Mesothelial cell of epicardium (in vitro differentiated cells): ENCODE data around the gene CYSLTR2. TPM values are rescaled to one million over a fixed set of nuclear protein-coding genes. Genes with fewer than 3 reads are reported as not detected.

ENCODE experiments used
- DNase-seq, 2 experiments: peaks; one replicate each; pipeline ENCODE4 v3.0.0; 2021; ENCODE audit warnings: low spot score in 2 of 2; ENCODE audit not compliant: unreplicated experiment in 2 of 2
- H3K27ac Mint-ChIP-seq: 2 replicates; pipeline ENCODE4 v1.8.0; 2021; ENCODE audit warnings: mixed read lengths
- H3K27me3 Mint-ChIP-seq: 2 replicates; pipeline ENCODE4 v1.8.0; 2021; ENCODE audit warnings: low read depth, mixed read lengths
- H3K36me3 Mint-ChIP-seq: 2 replicates; pipeline ENCODE4 v1.8.0; 2021; ENCODE audit warnings: mixed read lengths
- H3K4me1 Mint-ChIP-seq: 2 replicates; pipeline ENCODE4 v1.8.0; 2021; ENCODE audit warnings: mixed read lengths
- H3K4me3 Mint-ChIP-seq: 2 replicates; pipeline ENCODE4 v1.8.0; 2021; ENCODE audit warnings: mild to moderate bottlenecking, moderate library complexity, mixed read lengths
- H3K9me3 Mint-ChIP-seq: 2 replicates; pipeline ENCODE4 v1.8.0; 2021; ENCODE audit warnings: mixed read lengths
- CTCF ChIP-seq: fragments of 200-600 bp; sonication (generic); IDR thresholded peaks from one replicate; pipeline ENCODE4 v1.5.0; 2021; ENCODE audit warnings: antibody characterized with exemption; ENCODE audit not compliant: unreplicated experiment
- total RNA-seq: library from RNA; stranded (reverse); gene quantifications from 3 replicates; pipeline ENCODE4 v1.2.1, GENCODE V29; 2021

The CYSLTR2 gene
- total RNA-seq, 1 donor from 2014 or later = 3.9 TPM

DNA sequence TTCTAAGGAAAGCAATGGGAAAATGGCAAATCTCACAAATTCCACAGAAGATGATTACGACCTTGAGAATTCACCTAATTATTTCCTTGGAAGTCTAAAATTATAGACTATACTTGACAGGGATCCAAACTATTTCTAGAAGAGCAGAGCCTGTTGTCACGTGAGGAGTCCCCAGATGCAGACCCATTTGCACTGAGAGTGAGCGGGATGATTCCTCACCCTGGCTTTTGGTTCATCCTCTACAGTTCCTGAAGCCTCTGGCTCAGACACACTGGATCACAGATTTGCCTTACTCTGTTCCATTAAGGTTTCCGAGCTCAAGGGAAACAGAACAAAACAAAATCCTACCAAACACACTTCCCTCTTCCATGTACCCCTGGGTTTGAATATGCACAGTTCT, 23.0 kb upstream of the CYSLTR2 start:
- peaks cover 23% of the 10 kb centered on the region for H3K4me1 Mint-ChIP-seq
- H3K36me3 Mint-ChIP-seq = peaks cover 5% of the 10 kb centered on the region
- peak overlapping the region; percentile 37 for H3K27ac Mint-ChIP-seq
- no peak for DNase-seq
- no peaks in the 10 kb centered on the region for H3K27me3 Mint-ChIP-seq
- H3K4me3 Mint-ChIP-seq = no peak overlapping the region
- peaks cover 19% of the 10 kb centered on the region for H3K9me3 Mint-ChIP-seq
- TF ChIP-seq CTCF = no peak

DNA sequence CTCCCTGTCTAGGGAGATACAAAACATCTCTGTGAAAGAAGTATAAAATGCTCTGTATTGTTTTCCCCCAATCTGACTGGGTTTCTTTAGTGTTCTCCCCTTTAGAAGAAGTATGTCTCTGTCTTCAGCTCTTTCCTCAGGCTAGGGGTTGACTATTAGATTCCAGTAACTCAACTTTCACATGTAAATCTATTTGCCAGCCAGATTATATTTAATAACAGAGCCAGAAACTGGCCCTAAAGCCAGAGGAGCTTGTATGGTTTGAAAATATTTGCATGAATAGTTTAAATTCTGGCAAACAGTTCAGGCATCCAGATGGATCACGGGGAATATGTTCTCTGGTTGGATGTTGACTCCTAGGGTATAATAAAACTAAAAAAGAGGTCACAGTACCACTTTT, 22.3 kb upstream of the CYSLTR2 start:
- Mint-ChIP-seq H3K27me3 (no peaks in the 10 kb centered on the region), H3K27ac (peak overlapping the region; percentile 37), H3K4me3 (no peak overlapping the region), H3K4me1 (peaks cover 16% of the 10 kb centered on the region), H3K9me3 (peaks cover 24% of the 10 kb centered on the region), H3K36me3 (peaks cover 8% of the 10 kb centered on the region)
- TF ChIP-seq CTCF = no peak
- no peak for DNase-seq

- TF ChIP-seq CTCF = no peak
- Mint-ChIP-seq H3K4me3 (no peak overlapping the region), H3K27ac (no peak overlapping the region), H3K36me3 (peaks cover 8% of the 10 kb centered on the region), H3K4me1 (peaks cover 5% of the 10 kb centered on the region), H3K27me3 (no peaks in the 10 kb centered on the region), H3K9me3 (peaks cover 39% of the 10 kb centered on the region)
- DNase-seq = no peak
Observed at GRCh38 chr13:48633700-48634099, 20.0 kb upstream of the CYSLTR2 start.

DNA sequence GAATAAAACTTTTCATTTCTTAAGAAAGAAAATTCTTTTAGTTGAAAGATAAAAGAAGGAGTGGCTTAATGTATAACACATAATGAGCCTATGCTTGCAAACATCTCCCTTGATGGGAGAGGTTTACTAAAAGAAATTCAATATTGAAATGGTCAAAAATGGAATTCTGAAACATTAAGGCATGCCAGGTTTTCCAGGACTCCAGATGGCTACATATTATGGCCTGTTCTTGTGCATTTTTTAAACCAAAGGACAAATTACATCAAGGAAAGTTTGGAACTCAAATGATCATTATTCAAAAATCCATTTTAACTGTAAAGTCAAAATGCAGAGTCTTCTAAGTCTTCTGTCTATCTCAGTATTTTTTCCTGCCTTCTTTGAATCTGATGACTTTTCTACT, 19.1 kb upstream of the CYSLTR2 start:
- peaks cover 5% of the 10 kb centered on the region for H3K4me1 Mint-ChIP-seq

DNA sequence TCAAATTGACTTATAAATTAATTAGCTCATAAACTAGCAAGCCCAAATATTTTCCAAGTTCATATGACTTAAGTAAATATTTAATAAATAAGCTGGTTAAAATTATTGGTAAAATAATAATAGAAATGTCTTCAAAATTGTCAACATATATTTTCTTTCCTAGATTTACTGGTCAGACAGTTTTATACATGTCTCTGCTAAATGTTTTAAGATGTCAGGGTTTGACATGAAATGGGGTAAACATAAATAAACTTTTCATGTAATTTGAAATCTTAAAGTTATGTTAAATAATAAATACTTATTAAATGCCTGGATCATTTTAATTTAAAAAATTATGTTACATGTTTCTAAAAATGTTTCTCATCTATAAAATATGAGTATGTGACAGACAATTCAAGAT, 18.3 kb upstream of the CYSLTR2 start:
- no peaks in the 10 kb centered on the region for H3K27me3 Mint-ChIP-seq
- no peak overlapping the region for H3K27ac Mint-ChIP-seq
- peaks cover 5% of the 10 kb centered on the region for H3K4me1 Mint-ChIP-seq
- H3K36me3 Mint-ChIP-seq = peaks cover 8% of the 10 kb centered on the region
- no peak overlapping the region for H3K4me3 Mint-ChIP-seq
- peaks cover 40% of the 10 kb centered on the region for H3K9me3 Mint-ChIP-seq
- no peak for DNase-seq
- no peak for TF ChIP-seq CTCF

More for the DNA sequence above, 19.1 kb upstream of the CYSLTR2 start:
- DNase-seq = no peak
- Mint-ChIP-seq H3K4me3 (no peak overlapping the region), H3K27me3 (no peaks in the 10 kb centered on the region), H3K9me3 (peaks cover 40% of the 10 kb centered on the region), H3K36me3 (peaks cover 8% of the 10 kb centered on the region), H3K27ac (no peak overlapping the region)
- no peak for TF ChIP-seq CTCF

- peaks cover 40% of the 10 kb centered on the region for H3K9me3 Mint-ChIP-seq
- peaks cover 8% of the 10 kb centered on the region for H3K36me3 Mint-ChIP-seq
- peaks cover 3% of the 10 kb centered on the region for H3K4me1 Mint-ChIP-seq
- no peaks in the 10 kb centered on the region for H3K27me3 Mint-ChIP-seq
- DNase-seq = no peak
- H3K4me3 Mint-ChIP-seq = no peak overlapping the region
- H3K27ac Mint-ChIP-seq = no peak overlapping the region
- no peak for TF ChIP-seq CTCF
Observed at GRCh38 chr13:48636550-48636949, 17.2 kb upstream of the CYSLTR2 start.
